Fibroblast of skin of right quadriceps (primary cell): ENCODE measurements around the gene C1QL4.
"Not testable (repeated sequence)": the region's sequence is repeated elsewhere in the genome, so short reads cannot be mapped to it uniquely, and the experiment has no call there.

Experiments used
- DNase-seq: peaks from one replicate; pipeline ENCODE4 v3.0.0-alpha.2; 2013

Gene C1QL4

DNA sequence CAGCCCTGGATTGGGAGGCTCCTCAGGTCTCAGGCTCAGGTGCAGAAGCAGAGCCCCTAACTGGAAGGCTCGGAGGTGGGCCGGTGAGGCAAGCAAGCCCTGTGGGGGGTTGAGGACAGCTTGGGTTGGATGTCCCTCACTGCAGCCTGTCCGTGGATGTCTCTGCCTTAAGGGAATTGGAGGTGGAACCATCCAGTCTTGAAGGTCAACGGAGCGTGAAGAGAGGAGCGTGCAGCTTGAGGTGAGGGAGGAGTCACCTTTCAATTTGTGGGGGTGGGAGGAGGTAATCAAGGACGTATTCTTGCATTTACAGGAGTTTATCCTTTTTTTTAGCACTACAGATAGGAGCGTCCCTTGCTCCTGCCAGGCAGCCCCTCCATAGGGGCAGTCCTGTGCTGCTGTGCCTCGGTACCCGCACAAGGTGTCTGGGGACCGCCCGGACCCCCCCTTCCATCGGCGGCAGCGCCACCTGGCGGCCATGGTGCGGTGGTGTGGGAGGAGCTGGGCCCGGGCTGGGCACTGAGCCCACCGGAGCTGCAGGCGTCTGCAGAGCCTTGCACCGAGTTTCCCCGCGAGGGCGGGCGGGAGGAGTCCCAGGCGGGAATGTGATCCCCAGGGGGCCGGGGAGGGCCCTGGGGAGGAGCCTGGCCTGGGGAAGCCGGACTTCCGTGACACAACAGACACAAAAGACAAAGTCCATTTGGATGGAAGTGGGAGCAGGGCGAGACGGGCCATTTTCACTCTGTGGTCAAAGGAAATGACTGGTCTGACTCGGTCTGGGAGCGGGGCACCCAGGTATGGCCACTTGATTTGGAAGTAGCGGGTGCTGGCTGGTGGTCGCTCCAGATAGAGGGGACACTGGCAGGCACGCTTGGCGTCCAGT is 10.6 kb upstream of the C1QL4 start:
- DNase-seq, result peak; percentile 75

DNA sequence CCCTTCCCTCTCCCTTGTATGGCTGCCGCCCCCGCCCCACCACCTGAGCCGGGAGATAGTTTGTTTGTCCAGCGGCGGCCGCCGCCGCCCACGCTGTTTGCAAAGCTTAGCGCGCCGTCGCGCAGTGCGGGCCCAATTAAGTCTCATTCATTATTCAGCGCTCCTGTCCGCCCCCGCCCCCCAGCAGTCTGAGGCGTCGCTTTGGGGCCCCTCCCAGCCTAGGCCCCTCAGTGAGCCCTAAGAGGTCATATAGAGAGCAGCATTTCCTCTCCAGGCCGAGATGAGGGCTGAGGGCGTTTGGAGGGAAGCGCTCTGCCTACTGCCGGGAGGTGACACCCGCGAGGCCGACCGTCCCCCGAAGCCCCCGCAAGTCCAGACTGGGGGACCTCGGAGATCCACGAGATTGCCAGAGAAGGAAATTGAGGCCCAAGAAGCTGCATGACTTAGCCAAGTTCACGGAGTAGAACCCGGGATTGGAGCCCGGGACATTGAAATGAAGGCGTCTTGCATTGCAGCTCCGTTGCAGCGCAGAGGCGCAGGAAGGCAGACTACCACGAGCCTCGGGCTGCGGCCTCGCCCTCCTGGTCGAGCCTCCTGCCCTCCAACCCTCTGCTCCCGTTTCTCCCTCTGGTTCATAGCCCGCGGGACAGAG is 9.8 kb upstream of the C1QL4 start, which contains the start of gene DNAJC22:
Gene DNAJC22, plus strand, starts transcription at position 230 of the 652 bp plus-strand sequence. CDS start 1,985 bp downstream, outside the sequence.
- no peak for DNase-seq

DNA sequence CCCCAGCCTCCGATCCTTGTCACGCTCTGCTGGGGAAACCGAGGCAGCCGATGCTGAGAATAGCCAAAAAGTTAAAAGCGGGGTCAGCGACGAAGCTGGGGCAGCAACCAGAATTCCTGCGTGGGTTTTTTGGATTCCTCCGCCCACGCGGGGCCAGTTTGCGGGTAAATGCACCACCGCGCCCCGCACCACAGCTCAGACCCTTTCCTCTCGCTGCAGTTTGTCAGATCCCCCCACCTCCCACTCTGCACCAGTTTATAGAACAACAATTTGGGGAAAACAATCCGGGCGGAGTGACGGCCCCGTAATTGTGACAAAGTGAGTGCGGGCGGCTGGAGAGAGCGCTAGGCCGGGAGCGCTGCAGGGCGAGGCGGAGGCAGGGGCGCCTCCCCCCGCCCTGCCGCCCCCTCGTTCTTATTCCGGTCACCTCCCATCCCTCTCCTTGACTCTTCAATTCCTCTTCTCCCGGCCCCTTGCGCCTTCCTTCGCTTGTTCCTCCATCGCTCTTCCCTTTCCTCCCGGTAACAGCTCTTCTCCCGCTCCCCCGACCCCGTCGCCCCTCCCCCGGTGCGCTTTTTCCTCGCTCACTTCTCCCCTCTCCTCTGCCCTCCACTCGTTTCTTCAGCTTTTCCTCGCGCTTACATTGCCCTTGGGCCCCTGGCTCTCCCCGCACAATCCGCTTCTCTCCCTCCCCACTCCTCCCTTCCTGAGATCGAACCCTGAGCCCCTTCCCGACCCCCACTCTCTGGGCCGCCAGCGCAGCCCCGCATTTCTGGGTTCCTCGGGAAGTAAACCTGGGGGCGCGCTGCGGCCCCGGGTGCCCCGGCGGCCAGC is 9.1 kb upstream of the C1QL4 start:
- no peak for DNase-seq

DNA sequence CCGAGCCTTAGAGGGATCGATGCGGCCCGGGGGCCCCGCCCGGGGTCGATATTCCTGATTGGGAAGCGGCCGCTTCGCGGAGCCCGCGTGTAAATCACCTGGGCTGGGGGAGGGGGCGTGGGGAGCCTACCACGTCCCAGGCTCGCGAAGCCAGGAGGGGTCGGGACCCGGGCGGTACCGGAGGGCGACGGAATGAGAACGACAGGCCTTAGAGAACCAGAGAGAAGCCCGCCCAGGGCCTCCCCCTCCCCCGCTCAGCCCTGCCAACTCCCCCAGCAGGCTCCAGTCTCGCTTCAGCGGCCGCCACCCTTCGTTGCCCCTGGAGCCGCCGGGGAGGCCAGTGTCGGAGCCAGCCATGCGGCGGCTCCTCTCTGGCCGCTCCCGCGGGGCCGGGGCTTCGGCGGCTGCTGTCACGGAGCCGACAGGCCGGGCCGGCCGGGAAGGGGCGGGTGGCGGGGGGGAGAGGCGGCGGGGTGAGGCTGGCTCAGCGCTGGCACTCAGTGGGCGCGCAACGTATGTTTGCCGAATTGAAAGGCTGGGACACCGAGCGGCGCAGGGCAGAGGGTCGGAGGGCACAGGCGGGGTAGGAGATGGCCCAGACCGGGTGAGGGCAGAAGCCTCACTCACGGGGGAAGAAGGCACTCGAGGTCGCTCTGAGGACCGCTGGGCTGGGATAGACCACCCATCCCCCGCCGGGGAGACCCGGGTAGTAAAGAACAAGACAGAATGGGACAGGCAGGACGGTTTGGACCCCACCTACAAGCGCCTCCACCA is 8.2 kb upstream of the C1QL4 start:
- no peak for DNase-seq

DNA sequence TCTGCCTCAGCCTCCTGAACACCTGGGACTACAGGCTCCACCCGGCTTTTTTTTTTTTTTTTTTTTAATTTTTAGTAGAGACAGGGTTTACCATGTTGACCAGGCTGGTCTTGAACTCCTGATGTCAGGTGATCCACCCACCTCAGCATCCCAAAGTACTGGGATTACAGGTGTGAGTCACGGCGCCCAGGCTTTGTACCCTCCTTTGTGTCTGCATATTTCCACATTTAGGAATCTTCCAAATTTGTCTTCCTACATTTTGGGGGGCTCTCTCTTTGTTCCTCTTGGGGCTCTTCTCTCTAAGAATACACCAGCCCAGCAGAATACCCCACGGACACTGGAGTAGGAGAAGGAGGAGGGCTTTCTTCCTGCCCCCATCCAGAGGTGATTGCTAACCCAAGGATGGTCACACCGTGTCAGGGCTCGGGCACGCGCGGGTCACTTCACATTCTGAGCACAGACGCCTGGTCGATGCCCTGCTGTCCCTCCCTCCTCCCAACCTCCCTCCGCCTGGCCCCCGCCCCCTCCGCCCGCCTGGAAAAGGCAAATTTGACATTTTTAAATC is 7.6 kb upstream of the C1QL4 start:
- DNase-seq, result no peak

DNA sequence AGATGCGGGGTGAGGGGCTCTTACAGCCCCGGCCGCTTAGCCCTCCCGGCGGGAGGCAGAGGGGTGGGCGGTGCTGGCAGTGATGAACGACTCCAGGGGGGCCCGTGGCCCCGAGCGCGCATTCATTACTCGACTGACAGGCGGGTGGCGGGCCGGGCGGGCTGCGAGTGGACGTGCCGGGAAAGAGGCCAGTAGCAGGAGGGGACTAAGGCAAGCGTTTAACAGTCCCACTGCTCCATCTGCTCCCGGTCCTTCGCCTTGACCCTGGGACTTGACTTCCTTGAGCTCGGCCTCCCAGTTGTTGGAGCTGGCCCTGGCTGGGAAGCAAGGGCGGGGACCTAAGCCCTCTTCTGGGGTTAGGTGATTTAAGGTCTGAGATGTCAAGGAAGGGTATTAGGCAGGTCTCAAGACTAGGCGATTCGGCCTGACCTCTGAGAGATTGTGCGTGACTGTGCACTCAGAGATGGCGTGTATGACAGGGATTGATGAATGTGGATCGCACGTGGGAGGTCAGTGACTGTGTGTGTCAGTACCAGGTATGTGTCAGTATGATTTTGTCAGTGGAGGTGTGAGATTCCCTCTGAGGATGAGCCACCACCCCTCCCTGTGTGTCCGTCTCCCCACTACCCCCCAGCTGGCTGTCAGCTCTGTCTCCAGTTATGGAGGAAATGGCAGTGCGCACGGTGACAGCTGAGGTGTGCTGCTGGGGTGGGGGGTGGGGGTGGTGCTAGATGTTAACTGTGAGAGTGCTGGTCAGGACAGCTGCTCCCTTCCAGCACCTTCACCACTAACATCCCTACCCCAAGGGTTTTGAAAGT is 6.1 kb upstream of the C1QL4 start:
- DNase-seq, result no peak

DNA sequence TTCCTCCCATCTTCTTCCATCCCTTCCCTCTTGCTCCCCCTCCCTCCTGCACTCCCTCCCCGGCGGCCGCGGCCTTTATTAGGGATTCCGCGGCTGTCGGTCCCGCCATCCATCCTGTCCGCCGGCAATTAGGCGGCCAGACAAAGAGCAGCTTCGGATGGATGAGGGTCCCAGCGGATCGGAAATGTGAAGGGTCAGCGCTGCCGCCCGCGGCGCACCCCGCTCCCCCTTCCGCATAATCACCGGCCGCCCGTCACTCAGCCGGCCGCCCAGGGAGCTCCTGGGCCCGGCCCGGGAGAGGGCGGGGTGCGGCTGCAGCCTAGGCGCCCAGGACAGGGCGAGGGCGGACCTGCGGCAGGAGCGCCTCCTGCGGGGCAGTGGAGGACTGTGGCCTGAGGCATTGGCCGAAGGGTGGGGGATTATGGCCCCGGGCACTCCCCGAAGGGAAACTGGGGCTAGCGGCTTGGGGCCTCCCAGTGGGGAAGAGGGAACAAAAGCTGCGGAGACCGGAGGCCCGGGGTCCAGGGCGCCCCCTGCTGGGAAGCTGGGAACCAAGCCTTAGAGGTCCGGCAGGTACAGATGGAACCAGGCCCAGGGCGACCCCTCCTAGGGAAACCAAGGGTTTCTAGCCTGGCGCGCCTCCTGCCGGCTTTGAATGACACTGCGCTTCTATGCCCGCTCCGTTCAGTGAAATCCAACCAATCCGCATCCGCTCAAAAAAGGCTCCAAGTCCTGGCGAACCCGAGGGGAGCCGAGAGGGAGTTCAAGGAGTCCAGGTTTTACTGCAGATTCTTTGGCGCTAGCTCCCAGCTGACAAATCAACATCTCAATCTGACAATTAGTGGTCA is 5.3 kb upstream of the C1QL4 start:
- peak; percentile 75 for DNase-seq

DNA sequence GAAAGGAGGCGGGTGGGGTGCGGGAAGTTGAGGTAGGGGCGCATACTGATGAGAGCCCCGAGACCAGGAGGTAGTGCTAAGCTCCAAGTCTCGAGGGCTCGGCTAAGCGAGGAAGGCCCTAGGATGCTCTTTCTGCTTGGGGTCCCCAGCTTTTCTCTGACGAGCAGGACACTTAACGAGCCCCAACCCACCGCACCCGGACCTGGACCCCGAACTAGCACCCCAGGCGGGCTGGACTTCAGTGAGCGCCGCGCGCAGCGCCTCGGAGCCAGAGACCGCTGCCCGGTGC is 4.7 kb upstream of the C1QL4 start:
- DNase-seq, result no peak

DNA sequence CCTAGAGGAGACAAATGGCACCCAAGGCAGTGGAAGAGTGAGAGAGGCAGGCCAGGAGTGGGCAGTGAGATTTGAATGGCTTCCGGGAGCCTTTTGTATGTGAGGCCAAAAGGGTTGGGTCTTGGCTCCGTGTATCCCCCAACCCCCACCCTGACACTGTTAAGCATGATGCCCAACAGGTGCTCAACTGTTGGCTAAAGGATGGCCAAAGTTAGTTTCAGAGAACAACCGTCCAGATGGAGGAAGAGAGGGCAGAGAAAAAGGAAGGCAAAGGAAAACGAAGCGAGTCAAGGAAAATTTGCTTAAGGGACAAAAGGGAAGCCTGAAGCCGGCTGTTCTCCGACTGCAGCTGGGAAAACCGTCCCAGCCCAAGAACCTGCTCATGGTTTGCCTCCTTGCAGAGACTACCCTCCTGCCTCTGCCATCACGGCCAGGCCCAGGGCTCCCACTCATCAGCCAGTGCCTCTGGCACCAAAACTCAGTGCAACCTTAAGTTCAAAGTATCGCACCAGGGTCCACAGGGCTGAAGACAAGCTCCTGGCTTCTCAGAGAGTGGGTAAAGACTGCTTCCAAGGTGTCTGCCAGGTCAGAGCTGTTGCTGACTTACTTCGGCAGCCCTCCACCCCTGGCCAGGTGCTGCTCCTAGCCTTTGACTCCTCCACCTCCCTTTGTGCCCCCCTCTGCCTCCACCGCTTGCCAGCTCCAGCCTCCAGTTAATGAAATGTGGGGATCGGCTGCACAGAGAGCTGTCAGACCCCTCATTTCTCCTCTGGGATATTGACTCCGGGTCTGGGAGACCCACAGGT is 4.2 kb upstream of the C1QL4 start:
- DNase-seq, result no peak

DNA sequence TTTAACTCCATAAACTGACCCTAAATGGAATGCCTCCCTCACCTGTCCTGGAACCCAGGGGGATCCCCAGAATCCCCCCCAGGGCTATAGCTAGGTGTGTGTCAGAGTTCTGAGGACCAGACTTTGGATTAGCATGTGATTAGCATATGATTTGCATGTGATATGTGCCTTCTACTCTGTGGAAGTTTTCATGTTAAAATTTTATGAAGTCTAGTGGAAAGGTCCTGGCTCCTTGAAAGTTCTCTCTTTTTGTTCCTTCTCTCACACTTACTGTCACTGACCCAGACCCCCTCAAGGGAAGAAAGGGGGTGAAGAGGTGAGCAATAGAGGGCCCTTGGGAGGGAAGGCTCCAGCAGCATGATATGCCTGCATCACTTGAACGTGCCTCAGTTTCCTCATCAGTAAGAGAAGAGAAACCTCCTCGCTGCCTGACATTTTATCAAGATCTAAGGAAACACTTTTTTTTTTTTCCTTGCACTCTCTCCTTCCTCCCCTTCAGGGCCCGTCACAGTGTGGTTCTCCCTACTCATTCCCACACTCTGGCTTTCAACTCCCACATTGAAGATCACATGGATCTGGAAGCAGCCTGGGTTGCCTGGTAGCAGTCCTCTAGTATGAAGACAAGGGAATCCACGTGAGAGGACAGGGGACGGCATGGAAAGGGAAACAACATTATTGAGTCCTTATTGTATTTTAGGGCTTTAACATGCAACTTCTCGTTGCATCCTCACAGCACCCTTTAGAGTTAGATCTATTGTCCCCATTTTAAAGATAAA is 3.3 kb upstream of the C1QL4 start:
- no peak for DNase-seq

DNA sequence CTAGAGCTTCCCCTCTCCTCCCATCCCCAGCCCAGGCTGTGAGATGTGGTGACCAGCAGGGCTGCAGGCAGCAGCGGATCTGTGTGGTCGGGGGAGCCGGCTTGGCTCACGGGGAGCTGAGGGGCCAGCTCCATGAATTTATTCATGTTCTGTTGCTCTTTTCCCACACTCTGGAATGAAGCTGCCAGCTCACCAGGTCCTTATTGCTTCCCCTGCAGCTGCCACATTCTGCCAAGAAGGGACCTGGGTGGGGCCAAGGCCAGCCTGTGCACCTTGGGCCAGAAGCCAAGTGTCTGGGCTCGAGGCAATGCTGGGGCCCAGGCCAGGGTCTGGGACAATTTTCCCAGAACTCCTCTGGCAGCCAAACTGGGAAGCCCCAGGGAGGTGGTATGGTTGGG is 2.5 kb upstream of the C1QL4 start:
- no peak for DNase-seq

DNA sequence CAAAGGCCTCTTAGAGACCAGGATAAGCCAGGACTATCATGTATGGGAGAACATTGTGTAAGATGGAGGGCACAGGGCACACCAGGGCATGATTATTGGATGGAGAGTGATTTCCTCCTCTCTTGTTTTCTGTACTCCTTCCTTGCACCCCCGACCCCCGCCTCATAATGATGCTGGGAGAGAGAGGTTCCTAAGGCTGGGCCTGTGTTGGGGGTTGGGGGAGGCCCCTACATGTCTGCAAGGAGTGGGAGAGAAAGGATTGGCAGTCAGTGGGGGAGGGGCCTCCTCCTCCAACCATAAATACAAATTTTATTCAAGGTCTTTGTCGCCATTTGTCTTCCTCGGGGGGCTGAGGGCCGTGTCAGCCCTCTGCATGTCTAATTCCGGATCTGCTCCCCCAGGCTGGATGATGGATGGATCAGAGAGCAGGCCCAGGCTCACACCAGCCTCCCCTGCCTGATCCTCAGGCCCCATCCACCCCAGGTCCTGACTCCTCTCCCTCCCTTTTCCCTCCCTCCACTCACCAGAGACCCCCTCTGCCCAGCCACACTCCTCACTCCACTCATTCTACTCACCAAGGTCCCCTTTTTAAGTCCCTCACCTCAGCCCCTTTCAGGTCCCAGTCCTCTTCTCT is 2.0 kb upstream of the C1QL4 start:
- DNase-seq, result no peak

DNA sequence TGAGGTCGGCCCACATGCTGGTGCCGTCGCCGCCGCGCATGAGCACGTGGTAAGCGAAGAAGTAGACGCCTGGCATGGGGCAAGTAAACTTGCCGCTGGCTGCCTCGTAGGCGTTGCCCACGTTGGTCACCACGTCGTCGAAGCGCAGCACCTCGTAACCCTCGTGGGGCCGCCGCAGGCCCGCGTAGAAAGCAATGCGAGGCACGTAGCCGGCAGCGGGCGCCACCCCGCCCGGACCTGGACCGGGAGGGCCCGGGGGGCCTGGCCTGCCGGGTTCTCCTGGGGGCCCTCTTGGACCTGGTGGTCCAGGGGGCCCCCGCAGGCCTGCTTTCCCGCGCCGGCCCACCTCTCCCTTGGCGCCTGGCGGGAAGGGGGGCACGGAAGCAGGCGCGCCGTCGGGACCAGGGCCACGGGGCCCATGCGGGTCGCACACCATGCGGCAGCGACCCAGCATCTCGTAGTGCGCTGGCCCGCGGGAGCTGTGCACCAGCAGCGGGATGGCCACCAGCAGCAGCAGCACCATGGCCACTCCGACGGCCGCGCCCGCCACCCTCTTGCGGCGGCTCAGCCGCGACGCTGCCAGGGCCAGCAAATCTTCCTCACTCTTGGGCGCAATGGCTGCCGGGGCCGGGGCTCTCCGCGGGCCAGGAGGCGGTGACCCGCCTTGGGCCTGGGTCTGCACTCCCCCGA is 888 bp downstream of the C1QL4 start:
- DNase-seq, result no peak

DNA sequence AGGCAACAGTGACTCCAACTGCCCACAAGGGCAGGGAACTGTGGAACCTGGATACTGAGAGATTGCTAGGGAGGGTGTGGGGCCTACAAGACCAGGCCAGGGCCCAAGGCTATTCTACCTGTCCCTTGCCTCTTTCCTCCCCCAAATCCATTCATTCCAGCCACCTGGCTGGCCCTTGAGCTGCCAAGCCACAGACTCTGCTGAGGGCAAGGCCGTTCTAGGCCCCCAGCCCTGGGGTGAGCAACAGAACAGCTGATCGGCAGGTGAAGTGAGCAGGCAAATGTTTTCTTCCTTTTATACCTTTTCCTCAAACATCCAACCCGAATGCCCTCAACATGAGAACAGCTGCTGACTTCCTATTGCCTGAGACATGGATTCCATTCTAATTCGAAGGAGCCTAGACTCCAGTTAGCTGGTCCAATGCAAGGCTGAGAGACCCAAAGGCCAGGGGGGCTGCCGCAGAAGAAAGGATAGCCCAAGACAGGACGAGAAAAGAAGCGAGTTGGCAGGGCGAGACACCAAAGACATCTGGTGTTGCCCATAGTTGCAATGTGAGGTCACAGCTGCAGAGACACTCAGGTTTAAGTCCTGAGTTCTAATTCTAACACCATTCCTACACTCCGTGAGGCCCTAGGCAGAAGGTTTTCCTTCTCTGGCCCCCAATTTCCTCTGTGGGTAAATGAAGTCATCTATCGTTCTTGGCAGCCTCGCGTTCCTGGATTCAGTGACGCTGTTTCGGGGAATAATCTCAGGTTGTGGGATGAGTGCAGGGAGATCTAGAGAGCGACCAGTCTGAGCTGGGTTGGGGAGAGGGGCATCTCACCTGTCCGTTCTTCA is 1.7 kb downstream of the C1QL4 start:
- no peak for DNase-seq

DNA sequence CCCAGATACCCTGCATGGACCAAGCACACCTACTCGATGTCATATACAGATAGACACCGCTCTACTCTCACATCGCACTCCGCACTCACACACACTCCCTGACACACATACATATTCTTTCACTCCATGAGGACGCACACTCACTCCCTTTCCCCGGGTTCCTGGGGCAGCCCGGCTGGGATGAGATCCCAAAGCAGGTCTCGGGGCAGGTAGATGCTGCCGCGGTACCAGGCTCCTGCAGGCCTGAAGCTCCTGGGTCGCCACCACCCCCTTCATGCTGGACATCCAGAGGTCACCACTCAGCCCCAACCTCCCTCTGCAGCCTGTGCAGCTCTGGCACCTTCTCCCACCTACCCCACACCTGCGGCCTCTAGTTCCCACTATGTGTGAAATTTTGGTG is 2.3 kb downstream of the C1QL4 start:
- DNase-seq, result no peak

DNA sequence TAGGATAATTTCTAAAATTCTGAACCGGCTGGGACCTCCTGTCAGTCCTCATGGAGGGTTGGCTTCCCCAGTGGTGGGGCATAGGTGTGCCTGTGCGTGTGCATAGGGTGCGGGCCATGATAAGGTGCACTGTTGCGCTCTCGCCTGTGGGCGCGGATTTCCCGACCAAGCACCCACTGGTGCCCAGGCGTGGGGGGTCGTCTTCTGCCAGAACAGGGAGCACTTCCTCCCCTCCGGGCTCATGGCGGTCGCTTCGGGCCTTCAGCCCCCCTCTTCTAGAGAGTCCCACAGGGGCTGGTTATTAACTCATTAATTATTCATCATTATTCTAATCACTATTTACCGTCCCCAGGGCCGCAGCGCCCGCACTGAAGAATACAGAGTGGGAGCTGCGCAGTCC is 2.8 kb downstream of the C1QL4 start:
- DNase-seq, result no peak

DNA sequence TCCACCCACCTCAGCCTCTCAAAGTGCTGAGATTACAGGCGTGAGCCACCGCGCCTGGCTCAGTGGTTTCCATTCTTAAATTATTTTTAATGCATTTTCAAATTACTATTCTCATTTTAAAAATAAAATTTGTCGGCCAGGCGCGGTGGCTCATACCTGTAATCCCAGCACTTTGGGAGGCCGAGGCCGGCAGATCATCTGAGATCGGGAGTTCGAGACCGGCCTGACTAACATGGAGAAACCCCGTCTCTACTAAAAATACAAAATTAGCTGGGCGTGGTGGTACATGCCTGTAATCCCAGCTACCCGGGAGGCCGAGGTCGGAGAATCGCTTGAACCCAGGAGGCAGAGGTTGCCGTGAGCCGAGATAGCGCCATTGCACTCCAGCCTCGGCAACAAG is 3.2 kb downstream of the C1QL4 start:
- DNase-seq, result not testable (repeated sequence)
